ENCODE data around the gene PDZD2. TPM values are rescaled to one million over a fixed set of nuclear protein-coding genes. Genes with fewer than 3 reads are reported as not detected.
A peak's percentile ranks its signal among the peaks of the same experiment; 100 is the strongest.

Gene PDZD2
- total RNA-seq, 3 donors from 2014 or later: 1.8 to 10.1 (median 2.1) TPM

DNA sequence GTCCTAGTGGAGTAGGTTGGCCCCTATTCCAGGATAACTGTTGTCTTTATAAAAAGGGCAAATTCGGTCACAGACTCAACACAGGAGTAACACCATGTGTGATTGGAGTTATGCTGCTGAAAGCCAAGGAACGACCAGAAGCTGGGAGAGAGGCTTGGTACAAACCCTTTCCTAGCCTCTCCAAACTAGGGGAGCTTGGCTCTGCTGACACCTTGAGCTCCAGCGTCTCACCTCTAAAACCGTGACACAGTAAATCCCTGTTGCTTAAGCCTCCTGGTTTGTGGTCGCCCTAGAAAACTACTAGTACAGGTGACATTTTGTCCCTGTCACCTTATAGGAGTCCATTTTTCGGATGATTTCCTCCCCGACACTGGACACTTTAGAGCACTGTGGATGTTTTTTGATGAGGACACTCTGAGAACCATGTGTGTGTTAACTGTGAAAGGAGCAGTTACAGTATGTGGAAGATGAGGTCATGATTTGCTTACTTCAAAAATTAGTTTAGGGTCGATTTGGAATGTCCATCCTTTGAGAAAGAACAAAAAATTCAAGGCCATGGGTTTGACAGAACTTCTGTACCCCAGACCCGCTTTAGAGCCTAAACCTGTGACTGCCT lies 167.0 kb downstream of the PDZD2 start:
- ATAC-seq (no peak), DNase-seq (no peak)
- intact Hi-C loops (cut with DNase I, micrococcal nuclease): loop anchor here in 1 of 2 donors (5.0 kb wide), 1 partner anchor 224 kb away; no protein-coding TSS in a partner anchor
- H3K36me3 ChIP-seq (ENCODE audit: low read depth): no peaks in the 10 kb centered on the region
- no peak overlapping the region for H3K4me3 ChIP-seq
- no peaks in the 10 kb centered on the region for H3K9me3 ChIP-seq
- H3K4me1 ChIP-seq (ENCODE audit: low read depth): no peaks in the 10 kb centered on the region
- TF ChIP-seq, protein P1, sequence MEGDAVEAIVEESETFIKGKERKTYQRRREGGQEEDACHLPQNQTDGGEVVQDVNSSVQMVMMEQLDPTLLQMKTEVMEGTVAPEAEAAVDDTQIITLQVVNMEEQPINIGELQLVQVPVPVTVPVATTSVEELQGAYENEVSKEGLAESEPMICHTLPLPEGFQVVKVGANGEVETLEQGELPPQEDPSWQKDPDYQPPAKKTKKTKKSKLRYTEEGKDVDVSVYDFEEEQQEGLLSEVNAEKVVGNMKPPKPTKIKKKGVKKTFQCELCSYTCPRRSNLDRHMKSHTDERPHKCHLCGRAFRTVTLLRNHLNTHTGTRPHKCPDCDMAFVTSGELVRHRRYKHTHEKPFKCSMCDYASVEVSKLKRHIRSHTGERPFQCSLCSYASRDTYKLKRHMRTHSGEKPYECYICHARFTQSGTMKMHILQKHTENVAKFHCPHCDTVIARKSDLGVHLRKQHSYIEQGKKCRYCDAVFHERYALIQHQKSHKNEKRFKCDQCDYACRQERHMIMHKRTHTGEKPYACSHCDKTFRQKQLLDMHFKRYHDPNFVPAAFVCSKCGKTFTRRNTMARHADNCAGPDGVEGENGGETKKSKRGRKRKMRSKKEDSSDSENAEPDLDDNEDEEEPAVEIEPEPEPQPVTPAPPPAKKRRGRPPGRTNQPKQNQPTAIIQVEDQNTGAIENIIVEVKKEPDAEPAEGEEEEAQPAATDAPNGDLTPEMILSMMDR (IDR thresholded peaks at IDR 0.05): no peak

DNA sequence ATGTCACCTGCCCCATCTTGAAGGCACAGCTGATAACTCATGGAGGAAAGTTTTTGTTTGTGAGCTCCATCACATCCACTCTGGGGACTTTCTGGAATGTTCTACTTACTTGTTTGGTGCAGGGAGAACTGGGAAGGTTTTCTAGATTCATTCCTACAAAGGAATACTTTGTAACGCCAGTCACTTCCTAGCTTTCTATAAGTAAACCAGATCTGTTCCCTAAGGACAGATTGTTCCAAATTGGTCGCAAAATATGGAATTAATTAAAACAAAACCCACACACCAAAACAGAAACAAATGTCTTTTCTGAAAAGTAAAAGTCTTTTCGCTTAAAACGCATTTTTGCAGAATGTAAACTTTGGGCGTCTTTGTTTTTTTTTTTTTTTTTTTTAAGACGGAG lies 167.6 kb downstream of the PDZD2 start:
- H3K4me1 ChIP-seq (ENCODE audit: low read depth): no peaks in the 10 kb centered on the region
- no peak overlapping the region for H3K4me3 ChIP-seq
- intact Hi-C loops (cut with DNase I, micrococcal nuclease): loop anchor here in 1 of 2 donors (5.0 kb wide), 1 partner anchor 224 kb away; no protein-coding TSS in a partner anchor
- ATAC-seq (no peak), DNase-seq (no peak)
- no peaks in the 10 kb centered on the region for H3K36me3 ChIP-seq (ENCODE audit: low read depth)
- no peaks in the 10 kb centered on the region for H3K9me3 ChIP-seq
- TF ChIP-seq, protein P1 (IDR thresholded peaks at IDR 0.05): no peak

DNA sequence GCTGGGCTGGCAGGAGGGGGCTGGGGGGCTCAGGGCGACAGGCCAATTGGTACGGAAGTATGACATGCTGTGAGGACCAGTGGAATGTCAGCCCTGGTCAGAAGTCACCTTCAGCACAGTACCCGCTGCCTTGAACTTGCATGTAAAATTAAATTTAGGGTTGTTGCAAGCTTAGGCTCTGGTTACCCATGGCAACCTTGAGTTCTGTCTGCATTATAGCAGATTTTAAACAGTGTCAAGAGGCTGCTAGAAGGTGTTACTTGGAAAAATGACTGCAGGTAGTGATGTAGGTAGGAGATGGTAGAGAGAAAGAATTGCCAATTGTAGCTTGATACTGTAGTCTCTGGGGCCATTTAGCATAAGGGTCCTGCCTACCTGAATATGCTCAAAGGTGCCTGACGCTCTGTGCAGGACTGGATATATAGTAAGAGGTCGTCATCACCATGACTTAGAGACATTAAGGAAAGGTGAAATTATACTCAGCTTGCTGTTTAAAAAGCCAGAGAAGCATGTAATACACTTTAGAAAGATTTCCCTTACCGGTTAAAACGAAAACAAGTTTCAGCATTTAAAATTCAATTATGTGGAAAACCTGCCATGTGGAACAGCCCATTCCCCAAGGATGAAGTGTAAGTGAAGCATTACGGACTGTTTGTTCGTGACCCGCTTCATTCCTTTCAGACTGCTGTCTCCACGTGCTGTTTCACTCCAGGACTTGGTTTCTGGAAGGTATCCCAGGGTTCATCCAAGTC lies 169.0 kb downstream of the PDZD2 start:
- intact Hi-C loops (cut with DNase I, micrococcal nuclease): loop anchor here in 1 of 2 donors (5.0 kb wide), 1 partner anchor 226 kb away; no protein-coding TSS in a partner anchor
- H3K36me3 ChIP-seq (ENCODE audit: low read depth): no peaks in the 10 kb centered on the region

DNA sequence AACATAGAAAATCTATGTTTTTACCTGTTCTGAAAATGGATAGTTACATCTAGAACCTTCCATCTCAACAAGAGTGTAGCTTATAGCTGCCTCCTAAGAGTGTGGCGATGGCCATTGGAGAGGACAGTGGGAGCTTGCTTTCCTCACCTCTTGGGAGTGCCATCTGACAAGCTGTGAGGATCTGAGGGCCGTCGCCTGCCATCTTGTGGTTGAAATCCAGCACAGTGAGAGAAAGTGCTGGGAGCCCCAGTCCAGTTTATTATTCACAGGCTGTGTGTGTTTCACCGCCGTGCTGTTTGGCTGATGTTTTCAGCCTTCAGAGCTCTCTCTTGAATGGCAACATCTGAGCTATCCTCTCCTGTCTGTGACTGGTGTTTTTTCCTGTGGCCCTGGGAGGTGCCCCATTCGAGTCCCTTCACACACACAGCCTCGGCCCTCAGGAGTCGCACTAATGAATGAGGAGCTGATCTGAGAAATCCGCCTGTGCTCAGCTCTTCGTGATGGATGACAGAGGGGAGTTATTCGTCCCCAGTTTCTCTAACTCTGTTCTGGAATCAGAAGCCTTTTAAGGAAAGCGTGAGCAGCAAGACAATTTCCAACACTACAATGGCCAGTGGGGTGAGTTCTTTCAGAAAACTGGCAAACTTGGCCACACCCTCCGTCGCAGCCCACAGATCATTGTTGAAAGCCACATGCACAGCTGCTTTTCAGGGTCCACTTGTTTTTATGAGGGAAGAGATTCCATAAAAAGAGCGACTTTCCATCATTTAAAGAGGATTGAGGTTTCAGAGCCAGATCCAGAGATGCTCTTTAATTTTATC lies 170.3 kb downstream of the PDZD2 start:
- H3K9me3 ChIP-seq: no peaks in the 10 kb centered on the region
- H3K4me3 ChIP-seq: no peak overlapping the region
- ATAC-seq (peak; percentile 62), DNase-seq (peak in 2 of 3 donors; percentile 42 to 61)
- H3K36me3 ChIP-seq (ENCODE audit: low read depth): no peaks in the 10 kb centered on the region
- no peaks in the 10 kb centered on the region for H3K4me1 ChIP-seq (ENCODE audit: low read depth)
- intact Hi-C loops (cut with DNase I, micrococcal nuclease): loop anchor here in 1 of 2 donors (5.0 kb wide), 1 partner anchor 227 kb away; no protein-coding TSS in a partner anchor
- TF ChIP-seq, protein P1 (IDR thresholded peaks at IDR 0.05): no peak

More for the DNA sequence above, 169.0 kb downstream of the PDZD2 start:
- Histone ChIP-seq H3K4me1 (ENCODE audit: low read depth) (no peaks in the 10 kb centered on the region), H3K4me3 (no peak overlapping the region), H3K9me3 (no peaks in the 10 kb centered on the region)
- ATAC-seq (no peak), DNase-seq (no peak)
- TF ChIP-seq, protein P1 (IDR thresholded peaks at IDR 0.05): no peak

DNA sequence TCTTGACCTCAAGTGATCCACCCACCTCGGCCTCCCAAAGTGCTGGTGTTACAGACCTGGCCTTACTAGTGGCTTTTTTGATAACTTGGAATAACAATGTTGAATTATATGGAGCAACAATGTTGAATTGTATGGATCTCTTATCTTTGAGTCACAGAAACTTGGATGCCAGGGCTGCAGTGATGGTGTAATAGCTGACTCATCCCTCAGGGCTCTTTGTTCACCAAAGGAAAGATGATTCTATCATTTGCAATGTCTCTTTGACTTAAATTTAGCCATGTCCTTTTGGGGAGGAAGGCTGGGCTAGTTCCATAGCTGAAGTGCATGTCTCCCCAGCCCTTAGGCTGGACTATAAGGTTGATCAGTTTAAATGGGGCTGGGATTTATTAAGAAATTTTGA lies 172.3 kb downstream of the PDZD2 start:
- no peak for DNase-seq
- H3K4me1 ChIP-seq (ENCODE audit: low read depth): no peaks in the 10 kb centered on the region
- no peak for ATAC-seq
- H3K36me3 ChIP-seq (ENCODE audit: low read depth): no peaks in the 10 kb centered on the region
- intact Hi-C loops (cut with DNase I, micrococcal nuclease): loop anchor here in 1 of 2 donors (5.0 kb wide), 1 partner anchor 229 kb away; no protein-coding TSS in a partner anchor
- no peak overlapping the region for H3K4me3 ChIP-seq
- TF ChIP-seq, protein P1 (IDR thresholded peaks at IDR 0.05): no peak
- no peaks in the 10 kb centered on the region for H3K9me3 ChIP-seq
